HEK293 (cell line): Measurements from ENCODE around the gene HTR1B.

Source experiments
- CTCF ChIA-PET: fragments of 350-600 bp; formaldehyde crosslinking; extraction: SDS; loops from one replicate; lab custom pipeline; 2021; ENCODE audit warnings: antibody characterized with exemption; lab: Yijun Ruan, JAX
- POLR2A ChIA-PET: fragments of 300-600 bp; formaldehyde crosslinking; extraction: SDS; loops from one replicate; lab custom pipeline; 2020; ENCODE audit warnings: antibody characterized with exemption, inconsistent platforms; lab: Yijun Ruan, JAX
- H3K27ac ChIP-seq: fragments of 200-500 bp; sonication (Bioruptor generic); 2 replicates; pipeline ENCODE4 v1.5.1; 2014; ENCODE audit warnings: low read depth, low read length, control low read depth, inconsistent platforms; ENCODE audit errors: extremely low read depth
- H3K36me3 ChIP-seq, 2 experiments: fragments of 200-500 bp in 1 of 2; sonication (Bioruptor generic) in 1 of 2; 1 replicate in 1 of 2; 2 replicates in 1 of 2; pipeline ENCODE4 v1.5.1; 2014 to 2017; ENCODE audit warnings: inconsistent platforms in 2 of 2, low read length in 2 of 2; ENCODE audit not compliant: control insufficient read depth in 2 of 2, insufficient read depth in 1 of 2
- H3K4me1 ChIP-seq: fragments of 200-500 bp; sonication (Bioruptor generic); 2 replicates; pipeline ENCODE4 v1.5.1; 2014; ENCODE audit warnings: mild to moderate bottlenecking, low read length, inconsistent platforms; ENCODE audit not compliant: control insufficient read depth, insufficient read depth
- H3K4me3 ChIP-seq: 2 replicates; pipeline ENCODE4 v1.5.1; 2011; ENCODE audit warnings: low read depth, mild to moderate bottlenecking, control low read depth, low read length, moderate library complexity
- H3K9me3 ChIP-seq: fragments of 200-500 bp; sonication (Bioruptor generic); 2 replicates; pipeline ENCODE4 v1.5.1; 2014; ENCODE audit warnings: low read depth, low read length, inconsistent platforms; ENCODE audit not compliant: control insufficient read depth, insufficient read depth
- HOXA7 ChIP-seq: sonication (generic); formaldehyde crosslinking; IDR thresholded peaks from 2 replicates; pipeline ENCODE4 v1.8.1; 2022; ENCODE audit warnings: missing genetic modification reagents, borderline replicate concordance
- MZF1 ChIP-seq: fragments of 450-650 bp; formaldehyde crosslinking; IDR thresholded peaks from 2 replicates; pipeline ENCODE4 v1.5.1; 2017; ENCODE audit warnings: missing biosample characterization, missing genetic modification characterization, borderline replicate concordance
- SP2 ChIP-seq: fragments of 450-650 bp; formaldehyde crosslinking; IDR thresholded peaks from 2 replicates; pipeline ENCODE4 v1.5.1; 2016; ENCODE audit warnings: missing biosample characterization, missing genetic modification characterization
- YY2 ChIP-seq: fragments of 450-650 bp; formaldehyde crosslinking; IDR thresholded peaks from 2 replicates; pipeline ENCODE4 v1.5.1; 2016; ENCODE audit warnings: missing biosample characterization, missing genetic modification characterization
- ZBTB1 ChIP-seq: fragments of 450-650 bp; formaldehyde crosslinking; IDR thresholded peaks from 2 replicates; pipeline ENCODE4 v1.5.1; 2016; ENCODE audit warnings: missing biosample characterization, missing genetic modification characterization
- ZBTB8A ChIP-seq: fragments of 450-650 bp; formaldehyde crosslinking; IDR thresholded peaks from 2 replicates; pipeline ENCODE4 v1.5.1; 2016; ENCODE audit warnings: missing biosample characterization, missing genetic modification characterization
- ZNF184 ChIP-seq: fragments of 450-650 bp; IDR thresholded peaks from 2 replicates; pipeline ENCODE4 v1.5.1; 2018; ENCODE audit warnings: missing biosample characterization, mild to moderate bottlenecking, missing genetic modification characterization
- ZNF23 ChIP-seq: fragments of 450-650 bp; formaldehyde crosslinking; IDR thresholded peaks from 2 replicates; pipeline ENCODE4 v1.5.1; 2016; ENCODE audit warnings: missing biosample characterization, missing genetic modification characterization, borderline replicate concordance
- ZNF24 ChIP-seq: fragments of 450-650 bp; formaldehyde crosslinking; IDR thresholded peaks from 2 replicates; pipeline ENCODE4 v1.5.1; 2016; ENCODE audit warnings: missing biosample characterization, missing genetic modification characterization
- ZNF26 ChIP-seq: fragments of 450-650 bp; formaldehyde crosslinking; IDR thresholded peaks from 2 replicates; pipeline ENCODE4 v1.5.1; 2016; ENCODE audit warnings: missing biosample characterization, missing genetic modification characterization
- ZNF324 ChIP-seq: fragments of 450-650 bp; formaldehyde crosslinking; IDR thresholded peaks from 2 replicates; pipeline ENCODE4 v1.5.1; 2016; ENCODE audit warnings: missing biosample characterization, missing genetic modification characterization
- ZNF335 ChIP-seq: fragments of 450-650 bp; formaldehyde crosslinking; conservative IDR thresholded peaks from 2 replicates; pipeline ENCODE4 v1.5.1; 2016; ENCODE audit warnings: missing biosample characterization, missing genetic modification characterization
- ZNF391 ChIP-seq: fragments of 450-650 bp; formaldehyde crosslinking; IDR thresholded peaks from 2 replicates; pipeline ENCODE4 v1.5.1; 2016; ENCODE audit warnings: low read depth, missing biosample characterization, missing genetic modification characterization, borderline replicate concordance
- ZNF558 ChIP-seq: fragments of 450-650 bp; formaldehyde crosslinking; IDR thresholded peaks from 2 replicates; pipeline ENCODE4 v1.5.1; 2016; ENCODE audit warnings: missing biosample characterization, missing genetic modification characterization
- ZNF621 ChIP-seq: fragments of 450-650 bp; formaldehyde crosslinking; IDR thresholded peaks from 2 replicates; pipeline ENCODE4 v1.5.1; 2017; ENCODE audit warnings: missing biosample characterization, missing genetic modification characterization
- ZNF639 ChIP-seq: fragments of 450-650 bp; formaldehyde crosslinking; IDR thresholded peaks from 2 replicates; pipeline ENCODE4 v1.5.1; 2016; ENCODE audit warnings: missing biosample characterization, missing genetic modification characterization
- ZNF670 ChIP-seq: fragments of 450-650 bp; formaldehyde crosslinking; IDR thresholded peaks from 2 replicates; pipeline ENCODE4 v1.5.1; 2016; ENCODE audit warnings: missing biosample characterization, missing genetic modification characterization, low read depth
- ZNF707 ChIP-seq: fragments of 450-650 bp; formaldehyde crosslinking; IDR thresholded peaks from 2 replicates; pipeline ENCODE4 v1.5.1; 2016; ENCODE audit warnings: missing biosample characterization, missing genetic modification characterization
- ZSCAN4 ChIP-seq: fragments of 450-650 bp; formaldehyde crosslinking; IDR thresholded peaks from 2 replicates; pipeline ENCODE4 v1.5.1; 2017; ENCODE audit warnings: missing biosample characterization, missing genetic modification characterization
- TF ChIP-seq, protein P1 (sequence below): fragments of 450-650 bp; formaldehyde crosslinking; IDR thresholded peaks from 2 replicates; pipeline ENCODE4 v1.5.1; 2016; ENCODE audit warnings: missing biosample characterization, missing genetic modification characterization, borderline replicate concordance
- TF ChIP-seq, protein P2 (sequence below): fragments of 450-650 bp; formaldehyde crosslinking; IDR thresholded peaks from 2 replicates; pipeline ENCODE4 v1.5.1; 2017; ENCODE audit warnings: missing biosample characterization, missing genetic modification characterization
- TF ChIP-seq, protein P3 (sequence below): fragments of 450-650 bp; formaldehyde crosslinking; IDR thresholded peaks from 2 replicates; pipeline ENCODE4 v1.5.1; 2016; ENCODE audit warnings: missing biosample characterization, missing genetic modification characterization

The HTR1B gene

DNA sequence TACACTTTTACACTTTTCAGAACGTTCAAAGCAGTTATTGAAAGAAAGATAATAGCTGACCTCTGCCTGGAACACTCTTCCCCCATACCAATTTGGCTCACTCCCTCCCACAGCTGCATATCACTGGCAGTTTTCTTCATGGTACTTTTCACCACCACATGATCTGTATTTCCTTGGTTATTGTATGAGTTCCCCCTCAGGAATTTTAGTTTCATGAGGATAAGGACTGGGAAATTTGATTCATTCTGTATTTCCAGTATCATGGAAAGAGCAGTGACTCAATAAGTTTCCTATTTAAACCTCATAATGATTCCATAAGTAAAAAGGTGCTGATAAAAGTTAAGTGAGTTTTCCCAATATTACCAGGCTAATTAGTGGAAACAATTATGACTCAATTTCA is 16.0 kb downstream of the HTR1B start:
- TF ChIP-seq, protein P1, sequence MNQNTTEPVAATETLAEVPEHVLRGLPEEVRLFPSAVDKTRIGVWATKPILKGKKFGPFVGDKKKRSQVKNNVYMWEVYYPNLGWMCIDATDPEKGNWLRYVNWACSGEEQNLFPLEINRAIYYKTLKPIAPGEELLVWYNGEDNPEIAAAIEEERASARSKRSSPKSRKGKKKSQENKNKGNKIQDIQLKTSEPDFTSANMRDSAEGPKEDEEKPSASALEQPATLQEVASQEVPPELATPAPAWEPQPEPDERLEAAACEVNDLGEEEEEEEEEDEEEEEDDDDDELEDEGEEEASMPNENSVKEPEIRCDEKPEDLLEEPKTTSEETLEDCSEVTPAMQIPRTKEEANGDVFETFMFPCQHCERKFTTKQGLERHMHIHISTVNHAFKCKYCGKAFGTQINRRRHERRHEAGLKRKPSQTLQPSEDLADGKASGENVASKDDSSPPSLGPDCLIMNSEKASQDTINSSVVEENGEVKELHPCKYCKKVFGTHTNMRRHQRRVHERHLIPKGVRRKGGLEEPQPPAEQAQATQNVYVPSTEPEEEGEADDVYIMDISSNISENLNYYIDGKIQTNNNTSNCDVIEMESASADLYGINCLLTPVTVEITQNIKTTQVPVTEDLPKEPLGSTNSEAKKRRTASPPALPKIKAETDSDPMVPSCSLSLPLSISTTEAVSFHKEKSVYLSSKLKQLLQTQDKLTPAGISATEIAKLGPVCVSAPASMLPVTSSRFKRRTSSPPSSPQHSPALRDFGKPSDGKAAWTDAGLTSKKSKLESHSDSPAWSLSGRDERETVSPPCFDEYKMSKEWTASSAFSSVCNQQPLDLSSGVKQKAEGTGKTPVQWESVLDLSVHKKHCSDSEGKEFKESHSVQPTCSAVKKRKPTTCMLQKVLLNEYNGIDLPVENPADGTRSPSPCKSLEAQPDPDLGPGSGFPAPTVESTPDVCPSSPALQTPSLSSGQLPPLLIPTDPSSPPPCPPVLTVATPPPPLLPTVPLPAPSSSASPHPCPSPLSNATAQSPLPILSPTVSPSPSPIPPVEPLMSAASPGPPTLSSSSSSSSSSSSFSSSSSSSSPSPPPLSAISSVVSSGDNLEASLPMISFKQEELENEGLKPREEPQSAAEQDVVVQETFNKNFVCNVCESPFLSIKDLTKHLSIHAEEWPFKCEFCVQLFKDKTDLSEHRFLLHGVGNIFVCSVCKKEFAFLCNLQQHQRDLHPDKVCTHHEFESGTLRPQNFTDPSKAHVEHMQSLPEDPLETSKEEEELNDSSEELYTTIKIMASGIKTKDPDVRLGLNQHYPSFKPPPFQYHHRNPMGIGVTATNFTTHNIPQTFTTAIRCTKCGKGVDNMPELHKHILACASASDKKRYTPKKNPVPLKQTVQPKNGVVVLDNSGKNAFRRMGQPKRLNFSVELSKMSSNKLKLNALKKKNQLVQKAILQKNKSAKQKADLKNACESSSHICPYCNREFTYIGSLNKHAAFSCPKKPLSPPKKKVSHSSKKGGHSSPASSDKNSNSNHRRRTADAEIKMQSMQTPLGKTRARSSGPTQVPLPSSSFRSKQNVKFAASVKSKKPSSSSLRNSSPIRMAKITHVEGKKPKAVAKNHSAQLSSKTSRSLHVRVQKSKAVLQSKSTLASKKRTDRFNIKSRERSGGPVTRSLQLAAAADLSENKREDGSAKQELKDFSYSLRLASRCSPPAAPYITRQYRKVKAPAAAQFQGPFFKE (tag by site-specific recombination) = no peak
- TF ChIP-seq ZNF23 (tag by site-specific recombination) (no peak), HOXA7 (CRISPR knock-in tag) (no peak), SP2 (tag by site-specific recombination) (no peak), ZNF639 (tag by site-specific recombination) (no peak), ZNF558 (tag by site-specific recombination) (no peak), ZNF24 (tag by site-specific recombination) (no peak), ZNF335 (no peak), ZBTB8A (no peak), ZNF324 (tag by site-specific recombination) (no peak), ZSCAN4 (tag by site-specific recombination) (no peak)
- TF ChIP-seq, protein P2, sequence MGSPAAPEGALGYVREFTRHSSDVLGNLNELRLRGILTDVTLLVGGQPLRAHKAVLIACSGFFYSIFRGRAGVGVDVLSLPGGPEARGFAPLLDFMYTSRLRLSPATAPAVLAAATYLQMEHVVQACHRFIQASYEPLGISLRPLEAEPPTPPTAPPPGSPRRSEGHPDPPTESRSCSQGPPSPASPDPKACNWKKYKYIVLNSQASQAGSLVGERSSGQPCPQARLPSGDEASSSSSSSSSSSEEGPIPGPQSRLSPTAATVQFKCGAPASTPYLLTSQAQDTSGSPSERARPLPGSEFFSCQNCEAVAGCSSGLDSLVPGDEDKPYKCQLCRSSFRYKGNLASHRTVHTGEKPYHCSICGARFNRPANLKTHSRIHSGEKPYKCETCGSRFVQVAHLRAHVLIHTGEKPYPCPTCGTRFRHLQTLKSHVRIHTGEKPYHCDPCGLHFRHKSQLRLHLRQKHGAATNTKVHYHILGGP (tag by site-specific recombination) = no peak
- TF ChIP-seq, protein P3, sequence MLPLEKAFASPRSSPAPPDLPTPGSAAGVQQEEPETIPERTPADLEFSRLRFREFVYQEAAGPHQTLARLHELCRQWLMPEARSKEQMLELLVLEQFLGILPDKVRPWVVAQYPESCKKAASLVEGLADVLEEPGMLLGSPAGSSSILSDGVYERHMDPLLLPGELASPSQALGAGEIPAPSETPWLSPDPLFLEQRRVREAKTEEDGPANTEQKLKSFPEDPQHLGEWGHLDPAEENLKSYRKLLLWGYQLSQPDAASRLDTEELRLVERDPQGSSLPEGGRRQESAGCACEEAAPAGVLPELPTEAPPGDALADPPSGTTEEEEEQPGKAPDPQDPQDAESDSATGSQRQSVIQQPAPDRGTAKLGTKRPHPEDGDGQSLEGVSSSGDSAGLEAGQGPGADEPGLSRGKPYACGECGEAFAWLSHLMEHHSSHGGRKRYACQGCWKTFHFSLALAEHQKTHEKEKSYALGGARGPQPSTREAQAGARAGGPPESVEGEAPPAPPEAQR (tag by site-specific recombination) = no peak
- Histone ChIP-seq H3K36me3 (no peaks in the 10 kb centered on the region), H3K9me3 (no peaks in the 10 kb centered on the region), H3K4me3 (no peak overlapping the region), H3K4me1 (no peaks in the 10 kb centered on the region), H3K27ac (no peak overlapping the region)
- ChIA-PET POLR2A (no interaction called here), CTCF (interaction anchor here (1.0 to 1.2 kb wide), 2 partner anchors 10 kb away, joined by 3 to 8 read pairs; no protein-coding TSS in a partner anchor)

GRCh38 chr6:77446249-77446648 is 17.0 kb downstream of the HTR1B start:
- Histone ChIP-seq H3K9me3 (no peaks in the 10 kb centered on the region), H3K4me3 (no peak overlapping the region), H3K4me1 (no peaks in the 10 kb centered on the region), H3K27ac (no peak overlapping the region), H3K36me3 (no peaks in the 10 kb centered on the region)
- CTCF ChIA-PET = interaction anchor here (1.0 kb wide), 1 partner anchor 11 kb away, joined by 3 read pairs; no protein-coding TSS in a partner anchor
- POLR2A ChIA-PET = no interaction called here
- no peak for TF ChIP-seq ZNF391 (tag by site-specific recombination)
- TF ChIP-seq ZNF621 = no peak
- no peak for TF ChIP-seq ZNF184 (tag by site-specific recombination)
- TF ChIP-seq ZNF670 (tag by site-specific recombination) = no peak
- TF ChIP-seq MZF1 (tag by site-specific recombination) = no peak
- TF ChIP-seq ZNF707 = no peak
- no peak for TF ChIP-seq ZNF26 (tag by site-specific recombination)
- no peak for TF ChIP-seq ZBTB1
- no peak for TF ChIP-seq YY2 (tag by site-specific recombination)
